CD14-positive monocyte (primary cell): ENCODE data around the gene SIDT1. TPM values are rescaled to one million over a fixed set of nuclear protein-coding genes. Genes with fewer than 3 reads are reported as not detected.
A peak's percentile ranks its signal among the peaks of the same experiment; 100 is the strongest.

Experiments
- DNase-seq, 3 donors: peaks; one replicate each; pipeline ENCODE4 v3.0.0-alpha.2; 2011 to 2022
- H2AFZ ChIP-seq: 2 replicates; pipeline ENCODE4 v1.6.0; 2012; ENCODE audit warnings: mild to moderate bottlenecking, low read depth, low read length, inconsistent platforms; ENCODE audit not compliant: insufficient read depth, poor library complexity, severe bottlenecking
- H3K27ac ChIP-seq, 2 donors: 1 replicate in 1 of 2; 2 replicates in 1 of 2; pipeline ENCODE4 v1.5.1; 2012 to 2013; ENCODE audit warnings: low read length in 2 of 2, control low read depth in 1 of 2, inconsistent platforms in 1 of 2, low read depth in 1 of 2, mild to moderate bottlenecking in 1 of 2
- H3K27me3 ChIP-seq, 2 donors: one replicate each; pipeline versions ENCODE4 v1.6.0 to v1.6.1; 2011 to 2013; ENCODE audit warnings: low read length in 2 of 2; ENCODE audit not compliant: control insufficient read depth in 2 of 2, insufficient read depth in 2 of 2
- H3K36me3 ChIP-seq, 2 donors: replicated peaks in 1 of 2; 1 replicate in 1 of 2; 2 replicates in 1 of 2; pipeline versions ENCODE4 v1.5.1 to v1.6.1; 2012 to 2013; ENCODE audit warnings: low read length in 2 of 2, control low read depth in 1 of 2, inconsistent platforms in 1 of 2, mild to moderate bottlenecking in 1 of 2; ENCODE audit not compliant: insufficient read depth in 2 of 2, control insufficient read depth in 1 of 2
- H3K4me1 ChIP-seq, 2 donors: 1 replicate in 1 of 2; 2 replicates in 1 of 2; pipeline versions ENCODE4 v1.5.1 to v1.6.1; 2012 to 2013; ENCODE audit warnings: low read length in 2 of 2, control low read depth in 1 of 2, inconsistent platforms in 1 of 2, mild to moderate bottlenecking in 1 of 2, moderate library complexity in 1 of 2; ENCODE audit not compliant: insufficient read depth in 2 of 2, control insufficient read depth in 1 of 2
- H3K4me2 ChIP-seq: replicated peaks from 2 replicates; pipeline ENCODE3; 2012; ENCODE audit warnings: low read length, moderate library complexity, mild to moderate bottlenecking; ENCODE audit not compliant: poor library complexity, severe bottlenecking; ENCODE audit errors: extremely low read depth
- H3K4me3 ChIP-seq, 3 experiments: fragments of 200-600 bp in 1 of 3; sonication (generic) in 1 of 3; replicated peaks in 1 of 3; 1 replicate in 2 of 3; 2 replicates in 1 of 3; pipeline ENCODE4 v1.5.1; 2011 to 2013; ENCODE audit warnings: low read length in 3 of 3, mild to moderate bottlenecking in 3 of 3, control low read depth in 2 of 3, low read depth in 2 of 3, inconsistent platforms in 1 of 3, moderate library complexity in 1 of 3
- H3K79me2 ChIP-seq: 2 replicates; pipeline ENCODE4 v1.6.0; 2012; ENCODE audit warnings: mild to moderate bottlenecking, control low read depth, inconsistent platforms, low read length, moderate library complexity; ENCODE audit not compliant: insufficient read depth
- H3K9ac ChIP-seq: 2 replicates; pipeline ENCODE4 v1.6.0; 2017; ENCODE audit warnings: low read length, mild to moderate bottlenecking; ENCODE audit not compliant: insufficient read depth, poor library complexity, severe bottlenecking
- H3K9me3 ChIP-seq, 2 donors: replicated peaks in 1 of 2; 1 replicate in 1 of 2; 2 replicates in 1 of 2; pipeline versions ENCODE4 v1.5.1 to v1.6.1; 2012 to 2013; ENCODE audit warnings: low read length in 2 of 2, control low read depth in 1 of 2; ENCODE audit not compliant: control insufficient read depth in 1 of 2, insufficient read depth in 1 of 2
- H4K20me1 ChIP-seq: 2 replicates; pipeline ENCODE4 v1.6.0; 2012; ENCODE audit warnings: mild to moderate bottlenecking, low read length, control low read depth, moderate library complexity; ENCODE audit not compliant: insufficient read depth
- H3K27ac Mint-ChIP-seq, 7 donors: one replicate each; pipeline ENCODE4 v1.8.0; 2020; ENCODE audit warnings: mild to moderate bottlenecking in 7 of 7, mixed read lengths in 7 of 7, moderate library complexity in 6 of 7, inconsistent platforms in 2 of 7
- H3K27me3 Mint-ChIP-seq, 3 donors: one replicate each; pipeline ENCODE4 v1.8.0; 2021 to 2022; ENCODE audit warnings: low read depth in 3 of 3, mild to moderate bottlenecking in 3 of 3, mixed read lengths in 3 of 3, moderate library complexity in 3 of 3, inconsistent platforms in 1 of 3
- H3K36me3 Mint-ChIP-seq, 2 donors: one replicate each; pipeline ENCODE4 v1.8.0; 2020; ENCODE audit warnings: mixed read lengths in 2 of 2, inconsistent platforms in 1 of 2, mild to moderate bottlenecking in 1 of 2
- H3K4me1 Mint-ChIP-seq: one replicate; pipeline ENCODE4 v1.8.0; 2020; ENCODE audit warnings: mild to moderate bottlenecking, mixed read lengths
- H3K4me3 Mint-ChIP-seq, 2 donors: one replicate each; pipeline ENCODE4 v1.8.0; 2020; ENCODE audit warnings: mild to moderate bottlenecking in 2 of 2, mixed read lengths in 2 of 2, moderate library complexity in 1 of 2
- H3K9me3 Mint-ChIP-seq, 7 donors: one replicate each; pipeline ENCODE4 v1.8.0; 2020 to 2022; ENCODE audit warnings: mixed read lengths in 7 of 7, mild to moderate bottlenecking in 6 of 7, moderate library complexity in 6 of 7, inconsistent platforms in 2 of 7
- WGBS: methylation state at CpG from one replicate; pipeline ENCODE4 v1.1.5; 2013; ENCODE audit warnings: missing lambda C conversion rate; ENCODE audit not compliant: insufficient coverage; 5-methylcytosine and 5-hydroxymethylcytosine counted together
- intact Hi-C, 2 donors: fragments of 100-400 bp; cut with micrococcal nuclease; formaldehyde crosslinking; loops; one replicate each; pipeline versions ENCODE4 v1.15.0 to v1.15.1; 2023
- polyA plus RNA-seq, 3 donors: library from polyadenylated mRNA; depleted of rRNA in 1 of 3; unstranded in 2 of 3; stranded (reverse) in 1 of 3; fragments of 300-500 nt in 2 of 3; fragments of >200 nt in 1 of 3; fragmentation: Illumina TruSeq in 2 of 3; gene quantifications; 1 replicate in 2 of 3; 2 replicates in 1 of 3; pipeline ENCODE4 v1.2.3, GENCODE V29; 2012 to 2021
- TF ChIP-seq, protein P1 (sequence below): fragments of 200-600 bp; IDR thresholded peaks from one replicate; pipeline ENCODE4 v1.8.0; 2022; ENCODE audit warnings: antibody characterized with exemption, mild to moderate bottlenecking

SIDT1 gene
- polyA plus RNA-seq, 3 donors: 3.2 to 7.1 (median 4.0) TPM

DNA sequence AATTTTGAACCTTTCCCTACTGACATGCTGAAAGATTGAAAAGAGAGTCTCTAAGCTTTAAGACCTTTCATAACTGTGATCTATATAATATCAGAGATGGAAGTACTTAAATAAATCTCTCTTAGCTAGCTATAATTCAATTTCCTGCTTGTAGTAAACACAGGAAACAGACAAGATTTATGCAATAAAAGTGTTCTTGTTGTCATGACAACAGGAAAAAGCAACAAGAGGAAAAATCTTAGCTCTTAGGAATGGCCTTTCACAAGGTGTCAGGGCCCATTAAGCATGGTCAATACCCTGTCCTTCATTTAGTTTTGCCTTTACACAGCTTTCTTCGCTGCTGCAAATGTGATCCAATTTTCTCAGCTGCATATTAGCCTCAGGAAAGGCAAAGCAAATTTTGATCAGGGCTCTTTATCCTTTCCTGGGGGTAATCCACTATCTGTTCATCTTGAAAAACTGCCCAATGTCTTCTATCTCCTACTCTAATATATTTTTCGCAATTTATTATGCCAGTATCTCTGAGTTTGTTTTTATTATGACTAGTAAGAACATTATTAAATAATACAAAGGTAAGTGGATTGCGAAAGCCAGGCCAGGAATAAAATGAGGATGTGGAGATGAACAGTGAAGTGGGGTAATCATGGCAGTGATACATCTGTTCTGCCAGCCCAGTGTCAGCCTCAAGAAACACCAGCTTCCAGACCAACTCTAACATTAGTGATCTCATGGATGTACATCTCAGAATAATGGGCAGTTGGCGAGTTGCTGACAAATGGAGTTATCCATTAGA lies 28.7 kb downstream of the SIDT1 start:
- no peak overlapping the region for H3K9ac ChIP-seq
- DNase-seq: peak in 2 of 3 donors; percentile 26 to 32
- intact Hi-C loops: no loop called here
- no peaks in the 10 kb centered on the region for H3K36me3 ChIP-seq
- no peaks in the 10 kb centered on the region for H3K79me2 ChIP-seq
- no peaks in the 10 kb centered on the region for H3K9me3 ChIP-seq
- no peak overlapping the region for H2AFZ ChIP-seq
- H4K20me1 ChIP-seq: no peaks in the 10 kb centered on the region
- no peak overlapping the region for H3K4me3 ChIP-seq
- H3K4me1 ChIP-seq: peaks cover 7 to 11% of the 10 kb centered on the region in 2 donors
- Mint-ChIP-seq H3K36me3 (no peaks in the 10 kb centered on the region), H3K4me1 (peaks cover 10% of the 10 kb centered on the region), H3K4me3 (no peak overlapping the region), H3K27ac (no peak overlapping the region), H3K9me3 (no peaks in the 10 kb centered on the region), H3K27me3 (no peaks in the 10 kb centered on the region)
- WGBS: 89% methylated on average over 1 of the region's 4 CpGs
- no peak overlapping the region for H3K4me2 ChIP-seq
- no peaks in the 10 kb centered on the region for H3K27me3 ChIP-seq
- H3K27ac ChIP-seq: no peak overlapping the region
- TF ChIP-seq, protein P1, sequence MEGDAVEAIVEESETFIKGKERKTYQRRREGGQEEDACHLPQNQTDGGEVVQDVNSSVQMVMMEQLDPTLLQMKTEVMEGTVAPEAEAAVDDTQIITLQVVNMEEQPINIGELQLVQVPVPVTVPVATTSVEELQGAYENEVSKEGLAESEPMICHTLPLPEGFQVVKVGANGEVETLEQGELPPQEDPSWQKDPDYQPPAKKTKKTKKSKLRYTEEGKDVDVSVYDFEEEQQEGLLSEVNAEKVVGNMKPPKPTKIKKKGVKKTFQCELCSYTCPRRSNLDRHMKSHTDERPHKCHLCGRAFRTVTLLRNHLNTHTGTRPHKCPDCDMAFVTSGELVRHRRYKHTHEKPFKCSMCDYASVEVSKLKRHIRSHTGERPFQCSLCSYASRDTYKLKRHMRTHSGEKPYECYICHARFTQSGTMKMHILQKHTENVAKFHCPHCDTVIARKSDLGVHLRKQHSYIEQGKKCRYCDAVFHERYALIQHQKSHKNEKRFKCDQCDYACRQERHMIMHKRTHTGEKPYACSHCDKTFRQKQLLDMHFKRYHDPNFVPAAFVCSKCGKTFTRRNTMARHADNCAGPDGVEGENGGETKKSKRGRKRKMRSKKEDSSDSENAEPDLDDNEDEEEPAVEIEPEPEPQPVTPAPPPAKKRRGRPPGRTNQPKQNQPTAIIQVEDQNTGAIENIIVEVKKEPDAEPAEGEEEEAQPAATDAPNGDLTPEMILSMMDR: no peak

DNA sequence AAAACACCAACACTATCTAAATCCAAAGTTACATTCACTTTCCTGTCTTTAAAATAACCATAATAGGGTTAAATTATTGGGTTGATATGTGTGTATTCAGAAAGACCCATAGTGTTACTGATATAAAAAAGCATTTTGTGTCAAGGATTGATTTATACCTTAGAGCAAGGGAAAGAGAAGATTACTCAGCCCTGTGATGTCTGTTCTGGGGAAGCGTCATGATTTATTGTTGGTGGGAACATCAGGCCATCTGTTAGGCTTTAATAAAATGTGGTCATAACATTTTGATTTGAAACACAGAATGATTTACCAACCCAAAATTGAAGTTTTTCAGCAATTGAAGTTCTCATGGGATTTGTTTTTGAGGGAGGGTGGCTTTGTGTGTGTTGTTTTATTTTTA lies 33.2 kb downstream of the SIDT1 start:
- Histone ChIP-seq H3K36me3 (no peaks in the 10 kb centered on the region), H3K79me2 (no peaks in the 10 kb centered on the region), H3K27ac (no peak overlapping the region), H3K4me3 (no peak overlapping the region), H3K4me2 (no peak overlapping the region), H3K9ac (no peak overlapping the region), H2AFZ (no peak overlapping the region), H3K27me3 (no peaks in the 10 kb centered on the region), H4K20me1 (no peaks in the 10 kb centered on the region), H3K4me1 (peaks cover 7 to 11% of the 10 kb centered on the region in 2 donors), H3K9me3 (no peaks in the 10 kb centered on the region)
- TF ChIP-seq, protein P1: no peak
- no peaks in the 10 kb centered on the region for H3K36me3 Mint-ChIP-seq
- intact Hi-C loops: no loop called here
- H3K9me3 Mint-ChIP-seq: no peaks in the 10 kb centered on the region
- DNase-seq: no peak
- H3K4me1 Mint-ChIP-seq: peaks cover 10% of the 10 kb centered on the region
- H3K27me3 Mint-ChIP-seq: no peaks in the 10 kb centered on the region
- no peak overlapping the region for H3K27ac Mint-ChIP-seq
- no peak overlapping the region for H3K4me3 Mint-ChIP-seq
- WGBS: no CpG with 5 or more reads among the region's 1 CpG
